Measurements from ENCODE around the gene HTR3A. TPM values are rescaled to one million over a fixed set of nuclear protein-coding genes. Genes with fewer than 3 reads are reported as not detected.

HTR3A gene
- total and polyA plus RNA-seq, 9 of the 15 experiments (the other 6 are each of a cell fraction or from before 2014, with no cell fraction given), result not detected

DNA sequence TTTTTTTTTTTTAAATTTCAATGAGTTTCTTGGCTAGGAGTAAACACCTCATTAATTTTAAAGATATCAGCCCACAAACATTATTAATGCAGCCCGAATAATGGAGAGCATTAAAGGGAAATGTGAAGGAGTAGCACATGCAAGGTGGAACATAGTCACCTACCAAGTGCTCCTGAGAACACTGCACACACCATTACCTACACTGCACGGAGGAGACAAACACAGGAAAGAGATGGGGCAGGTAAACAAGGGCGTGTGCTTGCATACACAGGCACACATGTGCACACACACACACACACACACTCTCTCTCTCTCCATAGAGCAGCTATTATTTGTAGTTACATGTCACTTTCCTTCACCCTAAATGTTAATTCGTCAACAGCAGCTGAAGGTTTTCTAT is 40.1 kb upstream of the HTR3A start:
- H3K4me1 ChIP-seq (replicated peaks in 1 of 2; ENCODE audit: control insufficient read depth in 2 of 2, insufficient read depth in 2 of 2, low read length in 2 of 2), result no peaks in the 10 kb centered on the region
- no peaks in the 10 kb centered on the region for H4K20me1 ChIP-seq (replicated peaks; ENCODE audit: control insufficient read depth, insufficient read depth, low read length)
- TF ChIP-seq ZC3H4 (CRISPR knock-in tag; IDR thresholded peaks at IDR 0.05; ENCODE audit: borderline replicate concordance), result no peak
- TF ChIP-seq, protein P1, sequence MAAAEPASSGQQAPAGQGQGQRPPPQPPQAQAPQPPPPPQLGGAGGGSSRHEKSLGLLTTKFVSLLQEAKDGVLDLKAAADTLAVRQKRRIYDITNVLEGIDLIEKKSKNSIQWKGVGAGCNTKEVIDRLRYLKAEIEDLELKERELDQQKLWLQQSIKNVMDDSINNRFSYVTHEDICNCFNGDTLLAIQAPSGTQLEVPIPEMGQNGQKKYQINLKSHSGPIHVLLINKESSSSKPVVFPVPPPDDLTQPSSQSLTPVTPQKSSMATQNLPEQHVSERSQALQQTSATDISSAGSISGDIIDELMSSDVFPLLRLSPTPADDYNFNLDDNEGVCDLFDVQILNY (CRISPR knock-in tag; IDR thresholded peaks at IDR 0.05), result no peak
- TF ChIP-seq, protein P2, sequence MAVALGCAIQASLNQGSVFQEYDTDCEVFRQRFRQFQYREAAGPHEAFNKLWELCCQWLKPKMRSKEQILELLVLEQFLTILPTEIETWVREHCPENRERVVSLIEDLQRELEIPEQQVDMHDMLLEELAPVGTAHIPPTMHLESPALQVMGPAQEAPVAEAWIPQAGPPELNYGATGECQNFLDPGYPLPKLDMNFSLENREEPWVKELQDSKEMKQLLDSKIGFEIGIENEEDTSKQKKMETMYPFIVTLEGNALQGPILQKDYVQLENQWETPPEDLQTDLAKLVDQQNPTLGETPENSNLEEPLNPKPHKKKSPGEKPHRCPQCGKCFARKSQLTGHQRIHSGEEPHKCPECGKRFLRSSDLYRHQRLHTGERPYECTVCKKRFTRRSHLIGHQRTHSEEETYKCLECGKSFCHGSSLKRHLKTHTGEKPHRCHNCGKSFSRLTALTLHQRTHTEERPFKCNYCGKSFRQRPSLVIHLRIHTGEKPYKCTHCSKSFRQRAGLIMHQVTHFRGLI (CRISPR knock-in tag; IDR thresholded peaks at IDR 0.05), result no peak
- TF ChIP-seq, protein P3, sequence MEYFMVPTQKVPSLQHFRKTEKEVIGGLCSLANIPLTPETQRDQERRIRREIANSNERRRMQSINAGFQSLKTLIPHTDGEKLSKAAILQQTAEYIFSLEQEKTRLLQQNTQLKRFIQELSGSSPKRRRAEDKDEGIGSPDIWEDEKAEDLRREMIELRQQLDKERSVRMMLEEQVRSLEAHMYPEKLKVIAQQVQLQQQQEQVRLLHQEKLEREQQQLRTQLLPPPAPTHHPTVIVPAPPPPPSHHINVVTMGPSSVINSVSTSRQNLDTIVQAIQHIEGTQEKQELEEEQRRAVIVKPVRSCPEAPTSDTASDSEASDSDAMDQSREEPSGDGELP (CRISPR knock-in tag; IDR thresholded peaks at IDR 0.05; ENCODE audit: borderline replicate concordance), result no peak
- TF ChIP-seq, protein P4, sequence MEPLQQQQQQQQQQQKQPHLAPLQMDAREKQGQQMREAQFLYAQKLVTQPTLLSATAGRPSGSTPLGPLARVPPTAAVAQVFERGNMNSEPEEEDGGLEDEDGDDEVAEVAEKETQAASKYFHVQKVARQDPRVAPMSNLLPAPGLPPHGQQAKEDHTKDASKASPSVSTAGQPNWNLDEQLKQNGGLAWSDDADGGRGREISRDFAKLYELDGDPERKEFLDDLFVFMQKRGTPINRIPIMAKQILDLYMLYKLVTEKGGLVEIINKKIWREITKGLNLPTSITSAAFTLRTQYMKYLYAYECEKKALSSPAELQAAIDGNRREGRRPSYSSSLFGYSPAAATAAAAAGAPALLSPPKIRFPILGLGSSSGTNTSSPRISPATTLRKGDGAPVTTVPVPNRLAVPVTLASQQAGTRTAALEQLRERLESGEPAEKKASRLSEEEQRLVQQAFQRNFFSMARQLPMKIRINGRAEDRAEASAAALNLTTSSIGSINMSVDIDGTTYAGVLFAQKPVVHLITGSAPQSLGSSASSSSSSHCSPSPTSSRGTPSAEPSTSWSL (CRISPR knock-in tag; IDR thresholded peaks at IDR 0.05; ENCODE audit: borderline replicate concordance), result no peak
- no peak for TF ChIP-seq JUN (IDR thresholded peaks at IDR 0.05; ENCODE audit: borderline replicate concordance, low read depth, low read length)
- no peak for TF ChIP-seq JUN (CRISPR knock-in tag; IDR thresholded peaks at IDR 0.05; ENCODE audit: borderline replicate concordance)
- TF ChIP-seq SMARCA4 (IDR thresholded peaks at IDR 0.05), result no peak
- no peak for TF ChIP-seq ZNF583 (CRISPR knock-in tag; IDR thresholded peaks at IDR 0.05)
- no peak for TF ChIP-seq SRSF3 (IDR thresholded peaks at IDR 0.05; ENCODE audit: insufficient read depth, low read length)
- TF ChIP-seq ZBTB17 (CRISPR knock-in tag; IDR thresholded peaks at IDR 0.05), result no peak
- TF ChIP-seq, protein P5, sequence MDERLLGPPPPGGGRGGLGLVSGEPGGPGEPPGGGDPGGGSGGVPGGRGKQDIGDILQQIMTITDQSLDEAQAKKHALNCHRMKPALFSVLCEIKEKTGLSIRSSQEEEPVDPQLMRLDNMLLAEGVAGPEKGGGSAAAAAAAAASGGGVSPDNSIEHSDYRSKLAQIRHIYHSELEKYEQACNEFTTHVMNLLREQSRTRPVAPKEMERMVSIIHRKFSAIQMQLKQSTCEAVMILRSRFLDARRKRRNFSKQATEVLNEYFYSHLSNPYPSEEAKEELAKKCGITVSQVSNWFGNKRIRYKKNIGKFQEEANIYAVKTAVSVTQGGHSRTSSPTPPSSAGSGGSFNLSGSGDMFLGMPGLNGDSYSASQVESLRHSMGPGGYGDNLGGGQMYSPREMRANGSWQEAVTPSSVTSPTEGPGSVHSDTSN (CRISPR knock-in tag; IDR thresholded peaks at IDR 0.05; ENCODE audit: low read depth), result no peak
- TF ChIP-seq, protein P5 (tag; conservative IDR thresholded peaks at IDR 0.05; ENCODE audit: low read depth), result no peak
- no peak for TF ChIP-seq CAMTA2 (CRISPR knock-in tag; conservative IDR thresholded peaks at IDR 0.05)
- no peak for TF ChIP-seq L3MBTL2 (IDR thresholded peaks at IDR 0.05)
- no peak for TF ChIP-seq ZFPM2 (CRISPR knock-in tag; IDR thresholded peaks at IDR 0.05)
- DNase-seq (ENCODE audit: extremely low read depth in 1 of 4, low spot score in 3 of 4), result no peak
- POLR2A ChIA-PET, result no interaction called here
- no peak overlapping the region for H3K4me2 ChIP-seq (ENCODE audit: insufficient read depth, low read length)
- no peaks in the 10 kb centered on the region for H3K36me3 ChIP-seq (ENCODE audit: control insufficient read depth, insufficient read depth, low read length)
- H3K9ac ChIP-seq (ENCODE audit: insufficient read depth in 1 of 2, low read depth in 2 of 2, low read length in 2 of 2), result no peak overlapping the region
- in situ Hi-C loops (cut with MboI), result loop anchor here (10.0 kb wide), 1 partner anchor 1010 kb away; no protein-coding TSS in a partner anchor
- H3K9me3 ChIP-seq (replicated peaks; ENCODE audit: control insufficient read depth, insufficient read depth, low read depth, low read length), result no peaks in the 10 kb centered on the region
- H3K4me3 ChIP-seq, result no peak overlapping the region
- CTCF ChIA-PET (ENCODE audit: low intra/inter-chr PET ratio), result no interaction called here
- H3K27ac ChIP-seq (ENCODE audit: extremely low read depth, low read depth, low read length), result no peak overlapping the region
- H2AFZ ChIP-seq (ENCODE audit: low read depth, low read length), result no peak overlapping the region
- intact Hi-C loops (cut with micrococcal nuclease), result no loop called here
- WGBS (ENCODE audit: insufficient coverage, low coverage, missing lambda C conversion rate), result 0% methylated on average over 4 of the region's 4 CpGs
- H3K9me1 ChIP-seq (ENCODE audit: control insufficient read depth, insufficient read depth, low read length), result no peaks in the 10 kb centered on the region
- no TSS peak for BruUV-seq (replicated peaks)
- H3K79me2 ChIP-seq (ENCODE audit: control insufficient read depth, insufficient read depth, low read length), result no peaks in the 10 kb centered on the region
- H3K27me3 ChIP-seq (ENCODE audit: control insufficient read depth in 2 of 2, insufficient read depth in 2 of 2, low read length in 2 of 2), result peaks cover 19 to 37% of the 10 kb centered on the region in 2 experiments; a peak in 3 of 5 replicates
- ATAC-seq, result no peak
- no peak for FAIRE-seq
